ENCODE data around the gene CYP11A1.

DNA sequence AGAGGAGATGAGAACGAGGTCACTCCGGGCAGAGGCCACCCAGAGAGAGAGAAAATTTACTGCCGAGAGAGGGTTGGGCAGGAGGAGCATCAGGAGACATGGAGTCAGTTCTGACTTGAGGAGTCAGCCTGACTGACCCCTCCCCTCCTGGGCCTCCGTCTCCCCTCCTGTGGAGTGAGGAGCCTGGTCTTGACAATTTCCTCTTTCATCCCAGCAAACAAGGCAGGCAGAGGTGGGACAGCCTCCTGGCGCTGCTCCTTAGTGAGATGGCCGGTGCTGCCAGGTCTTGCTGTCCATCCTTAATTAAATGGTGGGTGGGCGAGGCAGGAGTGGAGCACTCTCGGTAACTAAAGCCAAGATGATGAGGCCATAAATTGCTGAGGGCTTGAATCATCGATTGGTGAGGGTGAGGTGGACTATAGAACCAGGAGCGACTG, 60.6 kb downstream of the CYP11A1 start:
- no peak for TF ChIP-seq POLR2AphosphoS5 (IDR thresholded peaks at IDR 0.05)
- TF ChIP-seq CTCF (IDR thresholded peaks at IDR 0.05) = no peak

All from gastroesophageal sphincter (tissue), 3 donors.